HL-60 (cell line): ENCODE data around the gene METRN.

Experiments
- GABPA ChIP-seq: IDR thresholded peaks from 2 replicates; pipeline ENCODE4 v1.6.1; 2012; ENCODE audit warnings: low read depth
- POLR2AphosphoS5 ChIP-seq: IDR thresholded peaks from 2 replicates; pipeline ENCODE4 v1.6.1; 2012; ENCODE audit warnings: low read depth
- SPI1 ChIP-seq: IDR thresholded peaks from 2 replicates; pipeline ENCODE4 v1.6.1; 2012; ENCODE audit warnings: low read depth, mild to moderate bottlenecking, borderline replicate concordance
- TF ChIP-seq, protein P1 (sequence below): IDR thresholded peaks from one replicate; pipeline ENCODE4 v1.5.1; 2011; ENCODE audit warnings: low read length, control low read depth, inconsistent platforms; ENCODE audit not compliant: insufficient read depth
- TF ChIP-seq, protein P2 (sequence below): IDR thresholded peaks from 2 replicates; pipeline ENCODE4 v1.6.1; 2012; ENCODE audit warnings: low read depth; ENCODE audit not compliant: insufficient replicate concordance

DNA sequence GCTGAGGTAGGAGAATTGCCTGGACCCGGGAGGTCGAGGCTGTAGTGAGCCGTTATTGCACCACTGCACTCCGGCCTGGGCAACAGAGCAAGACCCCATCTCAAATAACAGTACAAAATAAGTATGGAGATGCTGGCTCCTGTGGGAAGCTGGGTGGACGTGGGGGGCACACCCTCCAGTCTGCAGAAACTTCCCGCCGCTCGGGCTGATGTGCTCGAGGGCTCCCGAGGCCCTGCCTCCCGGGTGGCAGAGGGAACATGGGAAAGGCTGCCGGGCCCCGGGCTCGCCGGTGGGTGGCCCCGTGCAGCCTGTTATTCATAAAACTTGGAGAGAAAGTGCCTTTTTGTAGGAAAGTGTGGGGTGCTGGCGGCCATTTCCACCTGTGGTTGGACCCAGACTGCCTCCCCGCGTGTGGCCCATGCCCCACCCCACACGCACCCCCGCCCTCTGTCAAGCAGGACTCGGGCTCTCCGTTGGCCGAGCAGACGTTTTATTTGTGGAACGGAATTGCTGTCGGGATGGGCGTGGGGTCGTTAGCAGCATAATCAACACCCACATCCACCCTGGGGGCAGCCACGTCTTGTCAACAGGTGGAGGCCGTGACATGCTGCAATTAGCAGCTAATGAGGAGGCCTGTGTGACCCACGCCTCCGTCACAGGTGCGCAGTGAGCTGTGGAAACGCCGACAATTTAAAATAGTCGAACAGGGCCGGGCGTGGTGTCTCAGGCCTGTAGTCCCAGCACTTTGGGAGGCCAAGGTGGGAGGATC is 33.2 kb downstream of the METRN start:
- TF ChIP-seq POLR2AphosphoS5 (no peak), GABPA (no peak), SPI1 (no peak)
- TF ChIP-seq, protein P1, sequence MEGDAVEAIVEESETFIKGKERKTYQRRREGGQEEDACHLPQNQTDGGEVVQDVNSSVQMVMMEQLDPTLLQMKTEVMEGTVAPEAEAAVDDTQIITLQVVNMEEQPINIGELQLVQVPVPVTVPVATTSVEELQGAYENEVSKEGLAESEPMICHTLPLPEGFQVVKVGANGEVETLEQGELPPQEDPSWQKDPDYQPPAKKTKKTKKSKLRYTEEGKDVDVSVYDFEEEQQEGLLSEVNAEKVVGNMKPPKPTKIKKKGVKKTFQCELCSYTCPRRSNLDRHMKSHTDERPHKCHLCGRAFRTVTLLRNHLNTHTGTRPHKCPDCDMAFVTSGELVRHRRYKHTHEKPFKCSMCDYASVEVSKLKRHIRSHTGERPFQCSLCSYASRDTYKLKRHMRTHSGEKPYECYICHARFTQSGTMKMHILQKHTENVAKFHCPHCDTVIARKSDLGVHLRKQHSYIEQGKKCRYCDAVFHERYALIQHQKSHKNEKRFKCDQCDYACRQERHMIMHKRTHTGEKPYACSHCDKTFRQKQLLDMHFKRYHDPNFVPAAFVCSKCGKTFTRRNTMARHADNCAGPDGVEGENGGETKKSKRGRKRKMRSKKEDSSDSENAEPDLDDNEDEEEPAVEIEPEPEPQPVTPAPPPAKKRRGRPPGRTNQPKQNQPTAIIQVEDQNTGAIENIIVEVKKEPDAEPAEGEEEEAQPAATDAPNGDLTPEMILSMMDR: no peak
- TF ChIP-seq, protein P2, sequence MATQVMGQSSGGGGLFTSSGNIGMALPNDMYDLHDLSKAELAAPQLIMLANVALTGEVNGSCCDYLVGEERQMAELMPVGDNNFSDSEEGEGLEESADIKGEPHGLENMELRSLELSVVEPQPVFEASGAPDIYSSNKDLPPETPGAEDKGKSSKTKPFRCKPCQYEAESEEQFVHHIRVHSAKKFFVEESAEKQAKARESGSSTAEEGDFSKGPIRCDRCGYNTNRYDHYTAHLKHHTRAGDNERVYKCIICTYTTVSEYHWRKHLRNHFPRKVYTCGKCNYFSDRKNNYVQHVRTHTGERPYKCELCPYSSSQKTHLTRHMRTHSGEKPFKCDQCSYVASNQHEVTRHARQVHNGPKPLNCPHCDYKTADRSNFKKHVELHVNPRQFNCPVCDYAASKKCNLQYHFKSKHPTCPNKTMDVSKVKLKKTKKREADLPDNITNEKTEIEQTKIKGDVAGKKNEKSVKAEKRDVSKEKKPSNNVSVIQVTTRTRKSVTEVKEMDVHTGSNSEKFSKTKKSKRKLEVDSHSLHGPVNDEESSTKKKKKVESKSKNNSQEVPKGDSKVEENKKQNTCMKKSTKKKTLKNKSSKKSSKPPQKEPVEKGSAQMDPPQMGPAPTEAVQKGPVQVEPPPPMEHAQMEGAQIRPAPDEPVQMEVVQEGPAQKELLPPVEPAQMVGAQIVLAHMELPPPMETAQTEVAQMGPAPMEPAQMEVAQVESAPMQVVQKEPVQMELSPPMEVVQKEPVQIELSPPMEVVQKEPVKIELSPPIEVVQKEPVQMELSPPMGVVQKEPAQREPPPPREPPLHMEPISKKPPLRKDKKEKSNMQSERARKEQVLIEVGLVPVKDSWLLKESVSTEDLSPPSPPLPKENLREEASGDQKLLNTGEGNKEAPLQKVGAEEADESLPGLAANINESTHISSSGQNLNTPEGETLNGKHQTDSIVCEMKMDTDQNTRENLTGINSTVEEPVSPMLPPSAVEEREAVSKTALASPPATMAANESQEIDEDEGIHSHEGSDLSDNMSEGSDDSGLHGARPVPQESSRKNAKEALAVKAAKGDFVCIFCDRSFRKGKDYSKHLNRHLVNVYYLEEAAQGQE: no peak
